Transverse colon (tissue), 3 donors: Measurements from ENCODE around the gene PM20D2.

Source experiments
- CTCF ChIP-seq, 5 experiments: fragments of 200-600 bp in 3 of 5; fragments of 450-650 bp in 2 of 5; sonication (generic) in 3 of 5; IDR thresholded peaks; 1 replicate in 2 of 5; 2 replicates in 3 of 5; pipeline ENCODE4 v1.5.1; 2016 to 2017; ENCODE audit warnings: antibody characterized with exemption in 5 of 5, inconsistent platforms in 3 of 5, mild to moderate bottlenecking in 2 of 5, moderate library complexity in 1 of 5
- EP300 ChIP-seq: sonication (generic); formaldehyde crosslinking; IDR thresholded peaks from one replicate; pipeline ENCODE4 v1.6.1; 2017; ENCODE audit warnings: antibody characterized with exemption, low read depth
- POLR2A ChIP-seq: fragments of 450-650 bp; IDR thresholded peaks from one replicate; pipeline ENCODE4 v1.6.1; 2016; ENCODE audit warnings: antibody characterized with exemption, mild to moderate bottlenecking, moderate library complexity

GRCh38 chr6:89145091-89145955 lies 532 bp upstream of the PM20D2 start:
- TF ChIP-seq POLR2A = no peak
- no peak for TF ChIP-seq CTCF (IDR thresholded peaks at IDR 0.05)
- TF ChIP-seq EP300 = no peak
